ENCODE data around the gene KCNQ1. TPM values are rescaled to one million over a fixed set of nuclear protein-coding genes. Genes with fewer than 3 reads are reported as not detected.
A peak's percentile ranks its signal among the peaks of the same experiment; 100 is the strongest.

Gene KCNQ1
- total and polyA plus RNA-seq, 2 donors (not counting 1 experiment from before 2014, with no cell fraction given), result not detected

GRCh38 chr11:2420502-2421225 lies 24.1 kb upstream of the KCNQ1 start:
- no peak overlapping the region for H3K4me3 ChIP-seq (replicated peaks in 1 of 4; ENCODE audit: control extremely low read depth in 1 of 4, insufficient read depth in 1 of 4, low read depth in 3 of 4, low read length in 4 of 4)
- no peak overlapping the region for H3K4me2 ChIP-seq (ENCODE audit: extremely low read depth, insufficient read depth, low read length)
- H4K20me1 ChIP-seq (ENCODE audit: control insufficient read depth, extremely low read depth, insufficient read depth, low read length), result no peaks in the 10 kb centered on the region
- no peaks in the 10 kb centered on the region for H3K4me1 ChIP-seq (ENCODE audit: control insufficient read depth, extremely low read depth, insufficient read depth, low read length)
- no peak overlapping the region for H3K9ac ChIP-seq (ENCODE audit: insufficient read depth, low read length)
- no peak overlapping the region for H3K27ac ChIP-seq (ENCODE audit: insufficient read depth, low read length)
- no peaks in the 10 kb centered on the region for H3K9me3 ChIP-seq (ENCODE audit: control insufficient read depth, insufficient read depth, low read depth, low read length)
- H2AFZ ChIP-seq (ENCODE audit: low read length), result no peak overlapping the region
- no peaks in the 10 kb centered on the region for H3K79me2 ChIP-seq (ENCODE audit: control insufficient read depth, insufficient read depth, low read length)
- TF ChIP-seq CTCF (conservative IDR thresholded peaks at IDR 0.05 in 1 of 2, IDR thresholded peaks at IDR 0.05 in 1 of 2; ENCODE audit: low read depth in 1 of 2, low read length in 2 of 2) (peak; percentile 74 to 89), EZH2 (IDR thresholded peaks at IDR 0.05; ENCODE audit: low read length, missing control alignments) (no peak)
- no peaks in the 10 kb centered on the region for H3K27me3 ChIP-seq (ENCODE audit: control insufficient read depth, insufficient read depth, low read length)
- DNase-seq (ENCODE audit: low read depth in 2 of 2), result peak; percentile 43 to 63
- no peaks in the 10 kb centered on the region for H3K36me3 ChIP-seq (ENCODE audit: control insufficient read depth, insufficient read depth, low read length)

DNA sequence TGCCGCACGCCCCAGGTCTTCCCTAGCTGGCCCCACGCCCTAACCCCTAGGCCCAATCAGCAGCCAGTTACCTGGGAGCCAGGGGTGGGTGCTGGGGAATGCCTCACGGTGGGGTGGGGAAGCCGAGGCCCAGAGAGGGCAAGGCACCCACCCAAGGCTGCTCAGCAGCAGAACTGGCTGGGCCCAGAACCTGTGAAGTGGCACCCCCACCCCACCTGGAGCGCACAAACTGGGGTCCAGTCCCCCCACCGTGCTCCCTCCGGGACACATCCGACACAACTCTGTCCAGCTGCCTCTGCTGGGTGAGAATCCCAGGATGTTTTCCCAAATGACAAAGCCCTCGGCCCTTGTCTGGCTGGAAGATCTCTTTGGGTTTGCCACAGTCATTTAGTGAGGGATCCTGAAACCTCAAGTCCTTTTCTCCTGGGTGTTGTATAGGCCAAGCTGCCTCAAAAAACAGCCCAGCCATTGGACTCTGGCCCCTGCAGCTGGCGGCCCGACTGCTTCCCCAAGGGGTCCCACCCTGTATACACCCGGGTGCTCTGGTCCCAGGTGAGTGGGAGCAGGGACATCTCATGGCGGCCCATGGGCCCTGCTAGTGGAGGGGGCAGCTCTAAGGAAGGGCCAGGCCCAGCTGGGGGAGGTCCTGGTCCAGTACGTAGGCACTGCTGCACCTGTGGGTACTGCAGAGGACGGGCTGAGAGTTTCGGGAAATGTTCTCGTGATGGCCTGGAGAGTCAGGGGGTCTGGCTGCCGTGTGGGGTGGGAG lies 23.4 kb upstream of the KCNQ1 start:
- TF ChIP-seq EZH2 (IDR thresholded peaks at IDR 0.05; ENCODE audit: low read length, missing control alignments) (no peak), CTCF (conservative IDR thresholded peaks at IDR 0.05 in 1 of 2, IDR thresholded peaks at IDR 0.05 in 1 of 2; ENCODE audit: low read depth in 1 of 2, low read length in 2 of 2) (no peak)
- no peak for DNase-seq (ENCODE audit: low read depth in 2 of 2)
- Histone ChIP-seq H3K4me3 (replicated peaks in 1 of 4; ENCODE audit: control extremely low read depth in 1 of 4, insufficient read depth in 1 of 4, low read depth in 3 of 4, low read length in 4 of 4) (no peak overlapping the region), H3K9me3 (ENCODE audit: control insufficient read depth, insufficient read depth, low read depth, low read length) (no peaks in the 10 kb centered on the region), H3K4me1 (ENCODE audit: control insufficient read depth, extremely low read depth, insufficient read depth, low read length) (no peaks in the 10 kb centered on the region), H2AFZ (ENCODE audit: low read length) (no peak overlapping the region), H4K20me1 (ENCODE audit: control insufficient read depth, extremely low read depth, insufficient read depth, low read length) (no peaks in the 10 kb centered on the region), H3K36me3 (ENCODE audit: control insufficient read depth, insufficient read depth, low read length) (no peaks in the 10 kb centered on the region), H3K79me2 (ENCODE audit: control insufficient read depth, insufficient read depth, low read length) (no peaks in the 10 kb centered on the region), H3K27ac (ENCODE audit: insufficient read depth, low read length) (no peak overlapping the region), H3K4me2 (ENCODE audit: extremely low read depth, insufficient read depth, low read length) (no peak overlapping the region), H3K9ac (ENCODE audit: insufficient read depth, low read length) (no peak overlapping the region), H3K27me3 (ENCODE audit: control insufficient read depth, insufficient read depth, low read length) (no peaks in the 10 kb centered on the region)

DNA sequence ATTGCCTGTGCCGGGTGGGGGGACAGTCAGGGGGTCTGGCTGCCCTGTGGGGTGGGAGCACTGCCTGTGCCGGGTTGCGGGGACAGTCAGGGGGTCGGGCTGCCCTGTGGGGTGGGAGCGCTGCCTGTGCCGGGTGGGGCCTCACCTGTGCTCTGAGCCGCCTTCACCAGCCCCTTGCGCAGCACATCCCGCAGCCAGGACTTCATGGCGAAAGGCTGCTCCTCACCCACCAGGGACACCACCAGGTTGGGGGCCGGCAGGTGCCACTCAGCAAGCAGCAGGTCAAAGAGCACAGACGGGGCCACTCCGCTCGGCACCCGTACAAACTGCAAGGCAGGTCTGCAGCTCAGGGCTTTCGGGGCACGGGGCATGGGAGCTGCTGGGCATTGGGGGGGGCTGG lies 22.8 kb upstream of the KCNQ1 start:
- no peak overlapping the region for H3K4me2 ChIP-seq (ENCODE audit: extremely low read depth, insufficient read depth, low read length)
- H3K27me3 ChIP-seq (ENCODE audit: control insufficient read depth, insufficient read depth, low read length), result no peaks in the 10 kb centered on the region
- TF ChIP-seq EZH2 (IDR thresholded peaks at IDR 0.05; ENCODE audit: low read length, missing control alignments), result no peak
- no peak for TF ChIP-seq CTCF (conservative IDR thresholded peaks at IDR 0.05 in 1 of 2, IDR thresholded peaks at IDR 0.05 in 1 of 2; ENCODE audit: low read depth in 1 of 2, low read length in 2 of 2)
- H3K27ac ChIP-seq (ENCODE audit: insufficient read depth, low read length), result no peak overlapping the region
- H3K9ac ChIP-seq (ENCODE audit: insufficient read depth, low read length), result no peak overlapping the region
- H3K9me3 ChIP-seq (ENCODE audit: control insufficient read depth, insufficient read depth, low read depth, low read length), result no peaks in the 10 kb centered on the region
- H3K79me2 ChIP-seq (ENCODE audit: control insufficient read depth, insufficient read depth, low read length), result no peaks in the 10 kb centered on the region
- H2AFZ ChIP-seq (ENCODE audit: low read length), result no peak overlapping the region
- H3K4me3 ChIP-seq (replicated peaks in 1 of 4; ENCODE audit: control extremely low read depth in 1 of 4, insufficient read depth in 1 of 4, low read depth in 3 of 4, low read length in 4 of 4), result no peak overlapping the region
- no peaks in the 10 kb centered on the region for H4K20me1 ChIP-seq (ENCODE audit: control insufficient read depth, extremely low read depth, insufficient read depth, low read length)
- no peaks in the 10 kb centered on the region for H3K36me3 ChIP-seq (ENCODE audit: control insufficient read depth, insufficient read depth, low read length)
- no peaks in the 10 kb centered on the region for H3K4me1 ChIP-seq (ENCODE audit: control insufficient read depth, extremely low read depth, insufficient read depth, low read length)
- DNase-seq (ENCODE audit: low read depth in 2 of 2), result no peak

Data from fibroblast of lung (primary cell).